GM10266 (cell line): ENCODE data around the gene PKN2.

Source experiments
- DNase-seq: peaks from one replicate; pipeline ENCODE4 v3.0.0; 2012; ENCODE audit errors: extremely low spot score
- TF ChIP-seq, protein P1 (sequence below): IDR thresholded peaks from 2 replicates; pipeline ENCODE4 v1.5.1; 2012; ENCODE audit warnings: mild to moderate bottlenecking, low read depth; ENCODE audit not compliant: control insufficient read depth, insufficient read depth; ENCODE audit errors: missing control alignments

The PKN2 gene

GRCh38 chr1:88726697-88727096 lies 42.6 kb downstream of the PKN2 start:
- no peak for DNase-seq
- TF ChIP-seq, protein P1, sequence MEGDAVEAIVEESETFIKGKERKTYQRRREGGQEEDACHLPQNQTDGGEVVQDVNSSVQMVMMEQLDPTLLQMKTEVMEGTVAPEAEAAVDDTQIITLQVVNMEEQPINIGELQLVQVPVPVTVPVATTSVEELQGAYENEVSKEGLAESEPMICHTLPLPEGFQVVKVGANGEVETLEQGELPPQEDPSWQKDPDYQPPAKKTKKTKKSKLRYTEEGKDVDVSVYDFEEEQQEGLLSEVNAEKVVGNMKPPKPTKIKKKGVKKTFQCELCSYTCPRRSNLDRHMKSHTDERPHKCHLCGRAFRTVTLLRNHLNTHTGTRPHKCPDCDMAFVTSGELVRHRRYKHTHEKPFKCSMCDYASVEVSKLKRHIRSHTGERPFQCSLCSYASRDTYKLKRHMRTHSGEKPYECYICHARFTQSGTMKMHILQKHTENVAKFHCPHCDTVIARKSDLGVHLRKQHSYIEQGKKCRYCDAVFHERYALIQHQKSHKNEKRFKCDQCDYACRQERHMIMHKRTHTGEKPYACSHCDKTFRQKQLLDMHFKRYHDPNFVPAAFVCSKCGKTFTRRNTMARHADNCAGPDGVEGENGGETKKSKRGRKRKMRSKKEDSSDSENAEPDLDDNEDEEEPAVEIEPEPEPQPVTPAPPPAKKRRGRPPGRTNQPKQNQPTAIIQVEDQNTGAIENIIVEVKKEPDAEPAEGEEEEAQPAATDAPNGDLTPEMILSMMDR, result no peak

- no peak for DNase-seq
- TF ChIP-seq, protein P1, result no peak
These were observed 43.1 kb downstream of the PKN2 start for GRCh38 chr1:88727205-88727604.

DNA sequence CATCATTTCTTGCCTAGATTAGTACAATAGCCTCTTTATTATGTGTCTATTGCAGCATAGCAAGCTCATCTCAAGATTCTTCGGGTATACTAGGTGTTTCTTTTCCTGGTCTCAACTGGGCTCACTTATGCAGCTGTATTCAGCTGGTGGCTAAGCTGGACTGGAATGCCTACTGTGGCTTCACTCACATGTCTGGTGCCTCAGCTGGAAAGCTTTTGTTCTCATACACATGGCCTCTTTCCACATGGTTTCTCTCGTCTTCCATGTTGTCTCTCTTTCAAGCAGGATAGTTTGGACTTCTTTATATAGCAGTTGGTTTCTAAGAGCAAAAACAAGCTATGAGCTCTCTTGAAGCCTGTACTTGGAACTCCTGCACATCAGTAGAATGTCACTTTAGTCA lies 45.2 kb downstream of the PKN2 start:
- TF ChIP-seq, protein P1, result no peak
- DNase-seq, result no peak

DNA sequence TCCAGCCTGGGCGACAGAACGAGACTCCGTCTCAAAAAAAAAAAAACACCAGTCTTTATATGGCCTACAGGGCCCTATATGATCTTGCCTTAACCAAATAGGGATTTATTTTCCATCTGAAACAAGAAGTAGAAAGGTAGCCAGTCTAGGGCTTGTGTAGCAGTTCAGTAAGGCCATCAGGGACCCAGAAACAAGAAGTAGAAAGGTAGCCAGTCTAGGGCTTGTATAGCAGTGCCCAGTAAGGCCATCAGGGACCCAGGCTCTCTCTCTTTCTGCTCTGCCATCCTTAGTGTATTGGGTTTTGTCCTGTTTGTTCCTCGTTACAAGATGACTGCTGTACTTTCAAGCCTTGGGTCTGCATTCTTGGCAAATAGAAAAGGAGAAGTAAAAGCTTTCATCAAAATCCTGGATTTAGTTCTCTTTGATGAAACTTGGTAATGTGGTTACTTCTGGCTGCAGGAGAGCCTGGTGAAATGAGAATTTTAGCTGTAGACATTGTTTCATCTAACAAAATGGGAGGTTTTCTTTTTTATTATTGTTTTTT lies 46.1 kb downstream of the PKN2 start:
- TF ChIP-seq, protein P1, result no peak
- no peak for DNase-seq

GRCh38 chr1:88730995-88731394 lies 46.9 kb downstream of the PKN2 start:
- no peak for DNase-seq
- TF ChIP-seq, protein P1, result no peak

DNA sequence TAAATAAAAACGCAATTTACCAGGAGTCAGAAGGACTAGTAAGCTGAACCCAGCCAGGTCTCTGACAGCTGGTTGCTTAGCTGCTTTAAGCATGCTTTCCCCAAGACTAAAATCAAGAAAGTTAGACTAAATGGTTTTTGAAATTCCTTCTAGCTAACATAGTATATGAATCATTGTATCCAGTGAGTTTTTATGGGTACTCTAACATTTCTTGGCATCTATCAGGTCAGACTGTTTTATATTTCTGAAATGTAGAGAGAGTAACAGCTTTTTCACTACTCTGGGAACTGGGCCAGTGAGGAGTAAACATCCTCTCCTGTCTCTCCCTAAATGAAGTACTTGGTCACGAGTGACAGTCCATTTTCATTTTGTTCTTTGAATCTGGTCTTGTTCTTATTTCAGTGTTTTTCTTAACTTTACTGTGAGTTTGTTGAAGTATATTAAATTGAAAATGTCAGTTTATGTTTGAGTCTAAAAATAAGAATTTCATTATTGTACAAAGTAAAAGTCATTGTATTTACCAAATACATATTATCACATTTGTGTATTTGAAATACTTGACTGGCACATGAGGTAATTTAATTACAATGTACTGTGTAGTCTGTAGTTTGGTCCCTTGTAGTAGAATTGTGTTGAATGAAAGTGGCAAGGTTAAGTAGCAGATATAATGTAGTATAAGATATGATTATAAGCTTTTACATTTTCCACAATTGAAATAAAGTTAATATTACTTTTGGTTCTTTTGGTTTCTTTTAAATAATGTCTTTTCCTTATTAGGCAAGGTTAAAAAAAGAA lies 47.6 kb downstream of the PKN2 start:
- TF ChIP-seq, protein P1, result no peak
- DNase-seq, result no peak

GRCh38 chr1:88735382-88735781 lies 51.3 kb downstream of the PKN2 start:
- DNase-seq, result no peak
- TF ChIP-seq, protein P1, result no peak
